IMR-90 (cell line): Measurements from ENCODE around the gene LCAT. TPM values are rescaled to one million over a fixed set of nuclear protein-coding genes. Genes with fewer than 3 reads are reported as not detected.

Experiments used
- ATAC-seq: fragments of 200-7000 bp; cut with Tn5 transposase; 2 replicates; pipeline ENCODE4 v1.9.1; 2020; ENCODE audit warnings: low read depth, mild to moderate bottlenecking, moderate library complexity
- BruUV-seq: library from RNA; stranded (reverse); fragments of 400-500 nt; replicated peaks from 2 replicates; lab custom pipeline; 2021; lab: Mats Ljungman, UMichigan
- CTCF ChIA-PET: fragments of 300-600 bp; formaldehyde crosslinking; extraction: SDS; loops from one replicate; lab custom pipeline; 2021; ENCODE audit warnings: antibody characterized with exemption; lab: Yijun Ruan, JAX
- POLR2A ChIA-PET: fragments of 300-600 bp; sonication (Branson Sonifier 250); formaldehyde crosslinking; loops from one replicate; lab custom pipeline; 2022; ENCODE audit warnings: antibody characterized with exemption; ENCODE audit not compliant: unreplicated experiment; lab: Charles Lee
- DNase-seq: peaks from one replicate; pipeline ENCODE4 v3.0.0; 2013
- H2AFZ ChIP-seq: replicated peaks from 2 replicates; pipeline ENCODE3; 2013; ENCODE audit warnings: low read length, mild to moderate bottlenecking; ENCODE audit not compliant: poor library complexity
- H2AK5ac ChIP-seq: 2 replicates; pipeline ENCODE4 v1.6.1; 2013; ENCODE audit warnings: low read depth, low read length, inconsistent platforms
- H2AK9ac ChIP-seq: replicated peaks from 2 replicates; pipeline ENCODE3; 2013; ENCODE audit warnings: mild to moderate bottlenecking, low read depth, low read length, moderate library complexity; ENCODE audit not compliant: poor library complexity
- H2BK120ac ChIP-seq: 2 replicates; pipeline ENCODE4 v1.6.1; 2013; ENCODE audit warnings: low read depth, low read length, inconsistent platforms
- H2BK15ac ChIP-seq: 3 replicates; pipeline ENCODE4 v1.6.1; 2013; ENCODE audit warnings: low read depth, low read length, inconsistent platforms
- H2BK20ac ChIP-seq: 2 replicates; pipeline ENCODE4 v1.6.1; 2013; ENCODE audit warnings: low read depth, mild to moderate bottlenecking, inconsistent platforms, low read length, moderate library complexity
- H2BK5ac ChIP-seq: 2 replicates; pipeline ENCODE4 v1.6.1; 2013; ENCODE audit warnings: mild to moderate bottlenecking, low read depth, low read length, inconsistent platforms; ENCODE audit not compliant: poor library complexity, severe bottlenecking
- H3K14ac ChIP-seq: replicated peaks from 2 replicates; pipeline ENCODE4 v1.6.1; 2013; ENCODE audit warnings: low read depth, low read length, inconsistent platforms
- H3K18ac ChIP-seq: 2 replicates; pipeline ENCODE4 v1.6.1; 2013; ENCODE audit warnings: low read depth, low read length, control low read depth
- H3K23ac ChIP-seq: 2 replicates; pipeline ENCODE4 v1.6.1; 2013; ENCODE audit warnings: low read depth, low read length, inconsistent platforms
- H3K27ac ChIP-seq: 2 replicates; pipeline ENCODE4 v1.5.1; 2013; ENCODE audit warnings: mild to moderate bottlenecking, control low read depth, low read length; ENCODE audit not compliant: insufficient read depth
- H3K27me3 ChIP-seq: 2 replicates; pipeline ENCODE4 v1.6.1; 2013; ENCODE audit warnings: low read length; ENCODE audit not compliant: control insufficient read depth, insufficient read depth
- H3K36me3 ChIP-seq: 2 replicates; pipeline ENCODE4 v1.6.1; 2013; ENCODE audit warnings: low read length, mixed read lengths; ENCODE audit not compliant: control insufficient read depth, insufficient read depth
- H3K4ac ChIP-seq: 2 replicates; pipeline ENCODE4 v1.6.1; 2013; ENCODE audit warnings: low read depth, low read length, inconsistent platforms
- H3K4me1 ChIP-seq: 2 replicates; pipeline ENCODE4 v1.6.1; 2013; ENCODE audit warnings: low read length, mixed read lengths; ENCODE audit not compliant: control insufficient read depth, insufficient read depth
- H3K4me2 ChIP-seq: 2 replicates; pipeline ENCODE4 v1.6.1; 2013; ENCODE audit warnings: low read depth, mild to moderate bottlenecking, control low read depth, low read length, moderate library complexity
- H3K4me3 ChIP-seq: 2 replicates; pipeline ENCODE4 v1.5.1; 2013; ENCODE audit warnings: low read depth, mild to moderate bottlenecking, control low read depth, low read length, moderate library complexity; ENCODE audit not compliant: insufficient read depth
- H3K56ac ChIP-seq: 2 replicates; pipeline ENCODE4 v1.6.1; 2013; ENCODE audit warnings: low read length, inconsistent platforms; ENCODE audit not compliant: insufficient read depth; ENCODE audit errors: extremely low read depth
- H3K79me1 ChIP-seq, 2 experiments: 2 replicates each; pipeline ENCODE4 v1.6.1; 2013; ENCODE audit warnings: low read length in 2 of 2, inconsistent platforms in 1 of 2, low read depth in 1 of 2
- H3K9ac ChIP-seq: 2 replicates; pipeline ENCODE4 v1.6.1; 2013; ENCODE audit warnings: low read depth, low read length, control low read depth
- H3K9me1 ChIP-seq: 2 replicates; pipeline ENCODE4 v1.6.1; 2013; ENCODE audit warnings: low read length, inconsistent platforms; ENCODE audit not compliant: insufficient read depth
- H3K9me3 ChIP-seq: 2 replicates; pipeline ENCODE4 v1.6.1; 2013; ENCODE audit warnings: low read length; ENCODE audit not compliant: control insufficient read depth, insufficient read depth
- H4K20me1 ChIP-seq: 2 replicates; pipeline ENCODE4 v1.6.1; 2013; ENCODE audit warnings: low read length, inconsistent platforms; ENCODE audit not compliant: insufficient read depth
- H4K5ac ChIP-seq: 2 replicates; pipeline ENCODE4 v1.6.1; 2013; ENCODE audit warnings: mild to moderate bottlenecking, low read depth, low read length, control low read depth
- H4K8ac ChIP-seq, 2 experiments: 2 replicates each; pipeline ENCODE4 v1.6.1; 2013; ENCODE audit warnings: low read depth in 2 of 2, low read length in 2 of 2, control low read depth in 1 of 2, inconsistent platforms in 1 of 2
- H4K91ac ChIP-seq: 2 replicates; pipeline ENCODE4 v1.6.1; 2013; ENCODE audit warnings: low read depth, low read length, inconsistent platforms; ENCODE audit not compliant: insufficient read depth
- BHLHE40 ChIP-seq: fragments of 150-350 bp; IDR thresholded peaks from 2 replicates; pipeline ENCODE4 v1.6.1; 2016; ENCODE audit warnings: mild to moderate bottlenecking, low read depth, low read length
- CHD1 ChIP-seq: IDR thresholded peaks from 2 replicates; pipeline ENCODE4 v1.6.1; 2012; ENCODE audit warnings: low read depth, low read length, improper control_type of control experiment
- CTCF ChIP-seq: conservative IDR thresholded peaks from 2 replicates; pipeline ENCODE4 v1.5.1; 2012; ENCODE audit warnings: mild to moderate bottlenecking, low read depth, low read length, improper control_type of control experiment
- ELK1 ChIP-seq: fragments of 150-350 bp; IDR thresholded peaks from 2 replicates; pipeline ENCODE4 v1.6.1; 2016; ENCODE audit warnings: low read depth, mild to moderate bottlenecking, low read length, moderate library complexity, borderline replicate concordance
- FOS ChIP-seq: fragments of 150-350 bp; IDR thresholded peaks from 2 replicates; pipeline ENCODE4 v1.6.1; 2016; ENCODE audit warnings: low read depth, low read length
- MAFK ChIP-seq: IDR thresholded peaks from 2 replicates; pipeline ENCODE4 v1.6.1; 2012; ENCODE audit warnings: low read depth, low read length, improper control_type of control experiment
- MAZ ChIP-seq: IDR thresholded peaks from 2 replicates; pipeline ENCODE4 v1.6.1; 2012; ENCODE audit warnings: low read depth, mild to moderate bottlenecking, low read length, improper control_type of control experiment, moderate library complexity, borderline replicate concordance
- MXI1 ChIP-seq: IDR thresholded peaks from 2 replicates; pipeline ENCODE4 v1.6.1; 2012; ENCODE audit warnings: low read depth, mild to moderate bottlenecking, low read length, moderate library complexity, borderline replicate concordance
- NFE2L2 ChIP-seq: fragments of 150-350 bp; IDR thresholded peaks from 2 replicates; pipeline ENCODE4 v1.6.1; 2016; ENCODE audit warnings: low read depth, mild to moderate bottlenecking, low read length
- POLR2A ChIP-seq: IDR thresholded peaks from 2 replicates; pipeline ENCODE4 v1.6.1; 2012; ENCODE audit warnings: mild to moderate bottlenecking, low read depth, low read length
- RAD21 ChIP-seq: IDR thresholded peaks from 2 replicates; pipeline ENCODE4 v1.6.1; 2012; ENCODE audit warnings: low read length, improper control_type of control experiment
- RCOR1 ChIP-seq: IDR thresholded peaks from 2 replicates; pipeline ENCODE4 v1.6.1; 2012; ENCODE audit warnings: mild to moderate bottlenecking, low read length, improper control_type of control experiment; ENCODE audit not compliant: insufficient replicate concordance
- RFX5 ChIP-seq: IDR thresholded peaks from 2 replicates; pipeline ENCODE4 v1.8.0; 2012; ENCODE audit warnings: low read depth, mild to moderate bottlenecking, low read length, moderate library complexity
- SMC3 ChIP-seq: fragments of 150-350 bp; IDR thresholded peaks from 2 replicates; pipeline ENCODE4 v1.6.1; 2016; ENCODE audit warnings: low read depth, mild to moderate bottlenecking, antibody characterized with exemption, low read length, moderate library complexity
- USF2 ChIP-seq: fragments of 150-350 bp; IDR thresholded peaks from 2 replicates; pipeline ENCODE4 v1.6.1; 2017; ENCODE audit warnings: mild to moderate bottlenecking, antibody characterized with exemption, low read length, low read depth
- WGBS, 2 experiments: methylation state at CpG; one replicate each; pipeline versions ENCODE4 v1.1.5 to v1.1.7; 2013; ENCODE audit warnings: missing lambda C conversion rate in 2 of 2; ENCODE audit not compliant: insufficient read length in 1 of 2; ENCODE audit errors: extremely low coverage in 2 of 2; 5-methylcytosine and 5-hydroxymethylcytosine counted together
- dilution Hi-C: fragments of 300-500 bp; cut with HindIII; formaldehyde crosslinking; loops from one replicate; pipeline ENCODE4 v1.14.3; 2018; ENCODE audit warnings: low sequenced_read_pairs; ENCODE audit not compliant: unreplicated experiment
- in situ Hi-C: fragments of 300-500 bp; cut with MboI; formaldehyde crosslinking; loops from 3 replicates; pipeline ENCODE4 v1.14.3; 2019; ENCODE audit warnings: low sequenced_read_pairs, inconsistent platforms, mixed read lengths
- intact Hi-C: fragments of 100-400 bp; cut with micrococcal nuclease; formaldehyde crosslinking; loops from 2 replicates; pipeline ENCODE4 v1.10.0; 2022
- polyA plus RNA-seq, 3 experiments: library from polyadenylated mRNA; depleted of rRNA; stranded (reverse); fragments of >200 nt; gene quantifications; 2 replicates each; pipeline ENCODE4 v1.2.3, GENCODE V29; 2012; ENCODE audit warnings: low replicate concordance in 1 of 3
- total RNA-seq: library from RNA; depleted of rRNA; stranded (reverse); fragments of >200 nt; gene quantifications from 2 replicates; pipeline ENCODE4 v1.2.3, GENCODE V29; 2012

Gene LCAT
- total and polyA plus RNA-seq, 2 of the 4 experiments (the other 2 are of a cell fraction): 1.4 to 18.8 TPM

- no peak for DNase-seq
- peaks cover 42% of the 10 kb centered on the region for H3K9me1 ChIP-seq
- peaks cover 19 to 66% of the 10 kb centered on the region in 2 experiments for H3K79me1 ChIP-seq
- no peaks in the 10 kb centered on the region for H3K27me3 ChIP-seq
- H2BK120ac ChIP-seq: peak overlapping the region; percentile 78
- intact Hi-C loops: loop anchor here (10.0 kb wide), 1 partner anchor 258 kb away; no protein-coding TSS in a partner anchor
- H4K8ac ChIP-seq: peak overlapping the region; percentile 33 to 78; a peak in 3 of 4 replicates
- peak overlapping the region; percentile 95 for H3K14ac ChIP-seq
- H2AK5ac ChIP-seq: peak overlapping the region; percentile 99
- H2BK5ac ChIP-seq: peak overlapping the region; percentile 92
- H4K91ac ChIP-seq: peak overlapping the region; percentile 95
- H3K4ac ChIP-seq: peak overlapping the region; percentile 99
- H3K9me3 ChIP-seq: no peaks in the 10 kb centered on the region
- H3K18ac ChIP-seq: peak overlapping the region; percentile 53
- peaks cover 37% of the 10 kb centered on the region for H3K4me1 ChIP-seq
- peak overlapping the region; percentile 99 for H3K27ac ChIP-seq
- H2AK9ac ChIP-seq: peak overlapping the region; percentile 100
- peak overlapping the region; percentile 2; the same call in 1 of the 3 replicates for H2BK15ac ChIP-seq
- peak overlapping the region; percentile 43; the same call in 1 of the 2 replicates for H2BK20ac ChIP-seq
- peak; percentile 30 for ATAC-seq
- H3K23ac ChIP-seq: peak overlapping the region; percentile 98
- no CpG with 5 or more reads among the region's 3 CpGs for WGBS, 2 experiments
- H3K4me2 ChIP-seq: peak overlapping the region; percentile 93
- H3K9ac ChIP-seq: peak overlapping the region; percentile 100
- H2AFZ ChIP-seq: peak overlapping the region; percentile 57
- H4K5ac ChIP-seq: peak overlapping the region; percentile 79
- peak overlapping the region; percentile 85; the same call in 1 of the 2 replicates for H3K56ac ChIP-seq
- POLR2A ChIA-PET: no interaction called here
- in situ Hi-C loops: no loop called here
- CTCF ChIA-PET: interaction anchor here (1.4 kb wide), 1 partner anchor 24 kb away, joined by 3 read pairs; no protein-coding TSS in a partner anchor
- no TSS peak for BruUV-seq
- H3K36me3 ChIP-seq: peaks cover 29% of the 10 kb centered on the region
- dilution Hi-C loops: no loop called here
- peak overlapping the region; percentile 100 for H3K4me3 ChIP-seq
- H4K20me1 ChIP-seq: peaks cover 60% of the 10 kb centered on the region
- TF ChIP-seq CTCF: no peak
- TF ChIP-seq SMC3: no peak
- TF ChIP-seq RCOR1: no peak
- no peak for TF ChIP-seq NFE2L2
- no peak for TF ChIP-seq MAZ
- TF ChIP-seq MXI1: no peak
- no peak for TF ChIP-seq RFX5
- no peak for TF ChIP-seq CHD1
- TF ChIP-seq MAFK: no peak
- no peak for TF ChIP-seq RAD21
- no peak for TF ChIP-seq POLR2A
- TF ChIP-seq BHLHE40: no peak
- TF ChIP-seq ELK1: no peak
- TF ChIP-seq USF2: no peak
- TF ChIP-seq FOS: no peak
Observed at GRCh38 chr16:67966549-67967182, 22.7 kb upstream of the LCAT start.
